GM21367 (cell line): ENCODE data around the gene ST6GALNAC2.

ENCODE experiments used
- ATAC-seq: cut with Tn5 transposase; IDR thresholded peaks from one replicate; pipeline ENCODE4 v1.9.1; 2021; ENCODE audit not compliant: unreplicated experiment

ST6GALNAC2 gene

GRCh38 chr17:76601065-76601464, 15.4 kb upstream of the ST6GALNAC2 start:
- ATAC-seq = no peak

GRCh38 chr17:76599694-76600460, 14.2 kb upstream of the ST6GALNAC2 start:
- no peak for ATAC-seq

- no peak for ATAC-seq
These were observed 12.4 kb upstream of the ST6GALNAC2 start for GRCh38 chr17:76598004-76598439.

GRCh38 chr17:76597156-76598003, 11.7 kb upstream of the ST6GALNAC2 start:
- ATAC-seq = no peak

GRCh38 chr17:76594690-76595089, 9.0 kb upstream of the ST6GALNAC2 start:
- no peak for ATAC-seq

- ATAC-seq = no peak
These were observed 8.3 kb upstream of the ST6GALNAC2 start for GRCh38 chr17:76593959-76594358.

- no peak for ATAC-seq
These were observed 7.7 kb upstream of the ST6GALNAC2 start for GRCh38 chr17:76593384-76593826.

- no peak for ATAC-seq
These were observed 2.5 kb upstream of the ST6GALNAC2 start for GRCh38 chr17:76588182-76588581.

- no peak for ATAC-seq
These were observed 1.3 kb upstream of the ST6GALNAC2 start for GRCh38 chr17:76586741-76587487.

GRCh38 chr17:76585033-76585648, 519 bp downstream of the ST6GALNAC2 start:
- ATAC-seq = no peak

- no peak for ATAC-seq
These were observed 1.1 kb downstream of the ST6GALNAC2 start for GRCh38 chr17:76584427-76585032.

GRCh38 chr17:76582660-76583059, 3.0 kb downstream of the ST6GALNAC2 start:
- ATAC-seq = no peak

- no peak for ATAC-seq
These were observed 4.1 kb downstream of the ST6GALNAC2 start for GRCh38 chr17:76581515-76581914.

- ATAC-seq = no peak
These were observed 6.4 kb downstream of the ST6GALNAC2 start for GRCh38 chr17:76579281-76579680.

GRCh38 chr17:76578376-76578775, 7.3 kb downstream of the ST6GALNAC2 start:
- no peak for ATAC-seq

- no peak for ATAC-seq
These were observed 7.8 kb downstream of the ST6GALNAC2 start for GRCh38 chr17:76577876-76578275.

- no peak for ATAC-seq
These were observed 9.5 kb downstream of the ST6GALNAC2 start for GRCh38 chr17:76576189-76576588.

- ATAC-seq = no peak
These were observed 10.1 kb downstream of the ST6GALNAC2 start for GRCh38 chr17:76575570-76575969.

- ATAC-seq = no peak
These were observed 11.5 kb downstream of the ST6GALNAC2 start for GRCh38 chr17:76574166-76574565.

- no peak for ATAC-seq
These were observed 12.6 kb downstream of the ST6GALNAC2 start for GRCh38 chr17:76573096-76573495.
